Fibroblast of skin of left biceps (primary cell): ENCODE results near the gene CCDC169.

Experiments
- DNase-seq, 2 experiments: peaks; one replicate each; pipeline ENCODE4 v3.0.0-alpha.2; 2013; ENCODE audit warnings: low read depth in 2 of 2

Gene CCDC169

DNA sequence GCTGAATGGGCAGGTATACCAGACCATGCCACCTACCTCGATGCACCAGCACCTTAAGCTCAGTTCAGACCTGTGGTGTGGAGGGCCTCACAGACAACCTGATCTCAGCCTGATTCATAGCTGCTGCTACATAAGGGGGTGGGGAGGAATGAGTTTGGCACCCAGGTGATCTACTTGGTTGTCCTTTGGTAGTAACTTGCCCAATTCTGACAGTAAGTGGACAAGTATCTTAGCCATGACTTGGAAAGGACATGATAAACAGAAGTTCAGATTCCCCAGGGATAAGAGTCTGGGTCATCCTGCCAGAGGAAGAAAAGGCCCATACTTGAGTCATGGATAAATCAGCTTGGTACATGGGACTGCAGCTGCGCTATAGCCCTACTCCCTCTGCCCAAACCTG, 54.9 kb downstream of the CCDC169 start:
- DNase-seq: no peak

DNA sequence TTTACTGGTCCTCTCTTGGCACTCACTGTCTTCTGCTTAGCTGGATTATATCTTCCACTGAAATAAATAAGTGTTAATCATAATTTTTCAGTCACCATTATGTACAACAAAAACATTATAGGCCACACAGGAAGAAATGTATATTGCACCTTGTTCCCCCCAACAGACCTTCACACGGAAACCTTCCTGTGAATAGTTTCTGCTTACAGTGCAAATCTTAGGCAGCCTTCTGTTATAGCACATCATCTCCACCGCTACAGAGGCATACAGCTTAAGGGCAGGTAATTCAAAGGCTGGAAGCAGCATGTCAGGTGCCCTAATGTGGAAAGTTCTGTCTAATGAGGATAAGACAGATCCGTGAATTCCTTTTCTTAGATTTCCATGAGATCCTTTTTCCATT, 66.4 kb downstream of the CCDC169 start:
- DNase-seq: no peak

DNA sequence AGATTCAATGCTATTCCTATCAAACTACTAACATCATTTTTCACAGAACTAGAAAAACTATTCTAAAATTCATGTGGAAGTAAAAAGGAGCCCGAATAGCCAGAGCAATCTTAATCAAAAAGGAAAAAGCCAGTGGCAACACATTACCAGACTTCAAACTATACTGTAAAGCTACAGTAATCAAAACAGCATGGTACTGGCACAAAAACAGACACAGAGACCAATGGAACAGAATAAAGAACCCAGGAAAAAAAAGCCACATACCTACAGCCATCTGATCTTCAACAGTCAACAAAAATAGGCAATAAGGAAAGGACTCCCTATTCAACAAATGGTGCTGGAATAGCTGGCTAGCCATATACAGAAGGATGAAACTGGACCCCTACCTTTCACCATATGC, 72.9 kb downstream of the CCDC169 start:
- no peak for DNase-seq

DNA sequence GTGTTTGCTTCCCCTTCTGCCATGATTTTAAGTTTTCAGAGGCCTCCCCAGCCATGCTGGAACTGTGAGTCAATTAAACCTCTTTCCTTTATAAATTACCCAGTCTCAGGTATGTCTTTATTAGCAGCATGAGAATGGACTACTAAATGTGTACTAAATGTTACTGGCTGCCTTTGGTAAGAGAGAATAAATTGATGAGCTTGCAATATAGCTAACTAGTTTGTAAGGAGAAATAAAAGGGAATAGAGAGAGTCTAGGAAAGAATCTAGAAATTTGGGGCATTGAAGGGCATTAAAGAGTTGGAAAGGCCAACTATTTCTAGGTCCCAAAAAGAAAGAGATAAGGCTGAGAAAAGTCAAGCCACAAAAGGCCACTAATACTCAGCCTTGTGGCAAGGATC, 77.7 kb downstream of the CCDC169 start:
- no peak for DNase-seq

DNA sequence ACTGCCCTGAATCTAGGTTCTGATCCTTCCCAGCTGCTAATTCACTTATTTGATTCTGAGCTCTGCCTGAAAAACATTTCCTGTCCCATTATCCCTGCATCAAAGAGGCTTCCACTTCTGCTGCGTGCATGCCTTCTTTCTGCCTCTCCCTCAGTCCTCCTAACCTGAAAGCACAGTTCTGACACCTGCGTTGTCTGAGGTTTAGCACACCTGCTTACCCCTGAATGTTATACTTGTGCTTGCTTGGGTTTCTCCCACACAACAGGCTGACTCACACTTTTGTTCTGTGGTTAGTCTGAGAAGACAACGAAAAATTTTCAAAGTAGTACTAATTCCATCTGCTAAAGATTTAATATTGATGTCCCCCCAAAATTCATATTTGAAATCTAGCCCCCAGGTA, 80.2 kb downstream of the CCDC169 start:
- DNase-seq: no peak

DNA sequence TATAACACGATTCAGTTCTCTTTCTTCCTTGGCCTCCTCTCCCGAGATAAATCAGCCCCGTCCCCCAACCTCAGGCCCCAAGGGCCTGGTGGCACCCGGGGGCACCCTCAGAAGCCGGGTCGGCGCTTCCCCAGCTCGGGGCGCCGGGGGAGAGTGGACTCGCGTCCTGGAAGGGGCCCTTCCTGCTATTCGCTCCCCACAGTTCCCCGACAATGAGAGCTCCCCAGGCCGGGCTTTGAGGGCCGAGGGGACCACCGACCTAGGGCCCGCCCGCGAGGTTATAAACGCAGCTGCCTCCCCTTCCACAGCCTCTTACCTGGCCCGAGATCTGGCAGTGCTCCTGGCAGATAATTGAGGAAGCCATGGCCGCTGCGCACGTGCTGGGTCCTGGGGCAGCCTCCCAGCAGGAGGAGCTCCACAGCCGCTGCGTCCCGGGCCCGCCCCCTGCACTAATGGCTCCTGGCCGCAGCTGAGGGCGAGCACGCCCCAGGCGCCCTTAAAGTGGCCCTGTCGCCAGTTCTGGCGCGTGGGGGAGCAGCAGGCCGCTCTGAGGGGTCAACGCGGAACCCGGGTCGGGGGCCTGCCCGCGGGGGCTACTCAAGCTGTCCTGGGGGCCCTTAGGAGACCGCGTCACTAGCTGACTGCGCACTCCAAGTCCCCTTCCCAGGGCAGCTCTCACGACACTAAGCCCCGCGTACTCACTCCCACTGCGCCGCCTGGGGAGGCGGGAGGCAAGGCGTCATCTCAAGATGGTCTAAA, 83.3 kb downstream of the CCDC169 start, which contains the start of gene SOHLH2:
Gene SOHLH2, minus strand, starts transcription at position 394 of the 759 bp plus-strand sequence. Its CDS starts 30 bp downstream, at position 364.
- no peak for DNase-seq

DNA sequence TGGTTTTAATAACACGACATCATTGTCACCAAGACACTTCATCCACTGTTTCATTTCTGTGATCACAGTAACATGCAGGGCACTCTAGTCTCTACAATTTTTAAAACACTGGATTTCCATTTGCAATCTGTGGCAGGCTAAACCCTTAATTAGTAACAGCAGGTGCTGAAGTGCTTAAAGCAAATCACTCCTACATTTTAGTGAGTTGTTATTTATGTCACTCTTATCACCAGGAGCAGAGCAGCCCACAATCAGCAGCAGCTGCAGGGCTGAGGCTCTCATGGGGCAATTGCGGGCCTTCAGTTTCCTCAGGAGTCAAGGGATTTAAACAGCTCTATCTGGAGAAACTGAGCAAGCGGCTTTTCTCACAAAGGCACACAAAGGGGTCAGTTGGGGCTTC, 84.8 kb downstream of the CCDC169 start:
- DNase-seq: no peak

DNA sequence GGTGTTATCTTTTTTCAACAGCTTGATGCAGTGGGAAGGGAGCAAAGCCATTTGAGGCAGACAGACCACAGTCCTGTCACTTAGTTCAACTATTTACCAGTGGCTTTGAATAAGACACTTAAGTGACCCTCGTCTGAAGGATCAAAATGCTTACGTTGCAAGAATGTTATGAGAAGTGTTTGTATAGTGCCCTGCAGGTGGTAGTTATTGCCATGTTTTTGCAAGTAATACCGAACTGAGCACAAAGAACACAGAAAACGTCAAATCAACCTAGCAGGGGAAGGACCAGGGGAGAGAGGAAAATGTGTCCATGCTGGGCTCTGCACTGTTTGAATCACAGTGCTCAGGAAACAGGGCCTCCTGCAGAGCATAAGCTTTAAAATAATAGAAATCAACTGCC, 86.0 kb downstream of the CCDC169 start:
- no peak for DNase-seq

DNA sequence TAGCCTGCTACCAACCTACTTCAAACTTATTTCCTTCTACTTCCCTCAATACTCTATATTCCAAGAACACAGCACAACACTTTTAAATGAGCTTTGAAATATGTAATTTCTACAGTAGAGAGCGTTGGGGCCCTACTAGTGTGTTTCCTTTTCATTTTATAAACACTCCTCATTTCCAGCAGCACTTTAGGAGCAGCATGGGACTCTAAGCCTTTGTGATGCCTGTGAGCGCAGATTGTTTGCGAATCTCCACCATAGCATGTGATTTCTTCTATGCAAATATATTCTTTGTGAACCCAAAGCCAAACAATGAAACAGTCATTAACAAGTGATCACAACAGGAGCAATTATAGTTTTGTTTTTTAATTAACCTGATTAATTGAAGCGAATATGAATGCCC, 86.9 kb downstream of the CCDC169 start:
- no peak for DNase-seq

DNA sequence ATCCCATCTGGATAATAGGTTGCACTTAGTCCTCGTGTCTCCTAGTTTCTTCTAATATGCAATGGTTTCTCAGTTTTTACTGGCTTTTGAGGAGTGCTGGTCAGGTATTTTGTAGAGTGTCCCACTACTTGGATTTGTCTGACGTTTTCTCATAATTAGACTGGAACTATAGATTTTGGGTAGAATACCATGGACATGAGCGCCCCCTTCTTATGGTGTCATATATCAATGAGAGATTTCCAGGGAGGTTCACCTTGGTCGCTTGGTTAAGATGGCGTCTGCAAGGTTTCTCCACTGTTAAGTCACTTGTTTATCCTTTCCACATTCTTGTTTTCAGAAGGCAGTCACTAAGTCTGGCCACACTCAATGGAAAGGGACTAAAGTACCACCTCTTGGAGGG, 89.9 kb downstream of the CCDC169 start:
- no peak for DNase-seq

DNA sequence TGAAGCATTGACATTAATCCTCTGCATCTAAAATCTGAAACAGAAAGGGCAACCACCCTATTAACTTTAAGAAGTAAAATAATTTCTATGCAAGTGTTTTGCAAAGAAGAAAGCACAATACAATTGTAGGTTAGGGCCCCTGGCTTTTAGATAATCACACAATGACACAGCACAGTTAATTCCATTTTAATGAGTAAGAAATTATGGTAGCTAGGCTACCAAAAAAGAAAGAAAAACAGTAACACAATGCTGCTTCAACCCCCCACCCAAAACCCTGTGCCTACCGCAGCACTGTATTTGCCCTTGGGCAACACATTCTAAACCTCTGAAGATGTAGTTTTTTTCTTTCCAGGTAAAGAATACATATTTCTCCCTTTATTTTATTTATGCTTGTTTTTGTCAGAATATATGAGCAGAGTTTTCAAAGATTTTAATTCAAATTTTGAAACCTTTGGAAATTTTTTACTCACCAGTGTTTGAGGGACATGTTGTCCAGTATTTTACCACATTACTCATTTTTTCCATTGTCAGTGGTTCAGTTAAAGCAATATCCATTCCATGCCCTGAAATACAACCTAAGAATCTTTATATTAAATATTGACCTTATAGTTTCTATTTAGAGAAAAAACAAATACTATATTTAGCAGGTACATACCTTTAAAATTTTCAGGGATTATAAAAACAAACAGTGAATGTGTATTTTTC, 104.3 kb downstream of the CCDC169 start:
- DNase-seq: no peak

DNA sequence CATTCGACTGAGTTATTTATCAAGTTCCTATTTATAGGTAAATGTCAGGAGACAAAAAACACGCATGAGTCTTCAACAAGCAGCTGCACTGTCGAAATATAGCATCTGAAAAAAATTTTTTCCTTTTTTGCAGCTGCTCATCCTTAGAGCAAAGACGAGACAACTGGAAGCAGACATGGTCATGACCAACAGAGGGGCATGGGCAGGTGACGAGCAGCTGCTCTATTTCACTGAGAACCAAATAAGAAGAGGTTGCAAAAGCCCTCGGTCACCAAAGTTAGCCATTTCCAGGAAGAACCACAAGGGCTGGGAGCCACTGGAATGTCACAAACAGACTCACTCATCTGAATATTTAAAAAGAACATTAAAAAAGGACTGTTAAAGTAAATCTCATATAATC, 105.4 kb downstream of the CCDC169 start:
- DNase-seq: no peak

DNA sequence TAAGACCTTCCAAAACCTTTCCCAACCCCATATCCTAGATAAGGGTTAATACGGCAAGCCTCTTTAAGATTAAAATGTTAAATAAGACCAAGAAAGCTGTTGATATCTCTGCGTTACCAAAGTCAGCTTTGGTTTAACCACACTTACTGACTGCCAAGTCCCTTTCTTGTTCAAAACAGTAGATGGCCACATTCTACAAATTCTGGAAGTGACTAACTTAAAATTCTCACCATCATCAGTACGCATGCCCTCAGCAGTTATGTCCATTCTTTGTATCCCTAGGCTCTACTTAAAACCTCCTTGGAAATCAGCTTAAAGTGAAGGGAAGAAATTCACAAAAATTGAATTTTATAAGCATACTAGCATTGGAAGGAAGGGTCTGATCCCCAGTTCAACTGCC, 106.8 kb downstream of the CCDC169 start:
- DNase-seq: no peak

DNA sequence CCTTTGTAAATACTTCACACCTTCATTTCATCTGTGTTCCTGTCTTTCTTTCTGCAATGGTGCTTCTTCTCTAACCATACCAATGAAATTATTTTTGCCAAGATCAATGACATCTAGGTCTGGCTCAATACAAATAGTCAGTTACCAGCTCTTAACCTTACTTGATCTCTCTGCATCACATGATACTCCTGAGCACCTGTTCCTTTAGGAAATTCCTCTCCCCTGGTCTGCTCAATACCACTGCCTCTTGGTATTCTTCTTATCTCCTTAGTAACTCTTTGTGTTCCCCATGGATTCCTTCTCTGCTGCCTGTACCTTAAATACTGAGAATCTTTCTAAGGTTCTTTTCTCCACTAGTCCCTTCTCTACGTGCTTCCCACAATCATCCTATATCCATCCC, 109.2 kb downstream of the CCDC169 start:
- DNase-seq: no peak

DNA sequence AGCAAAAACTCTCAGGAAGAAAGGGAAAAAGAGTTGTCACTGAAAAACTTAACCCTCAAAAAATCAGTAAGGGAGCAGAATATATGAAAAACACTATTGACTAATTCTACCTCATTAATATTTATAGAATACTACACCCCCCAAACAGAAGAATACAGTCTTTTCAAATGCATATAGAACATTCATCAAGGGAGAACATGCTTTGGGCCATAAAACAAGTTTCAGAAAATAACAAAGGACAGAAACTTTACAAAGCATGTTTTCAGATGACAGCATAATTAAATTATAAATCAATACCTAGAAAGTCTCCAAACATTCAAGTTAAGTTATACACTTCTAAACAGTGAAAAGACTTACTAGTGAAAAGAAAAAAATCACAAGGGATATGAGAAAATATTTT, 113.7 kb downstream of the CCDC169 start:
- no peak for DNase-seq
